Upper lobe of right lung (tissue), 1 donor: ENCODE results near the gene FHOD1. TPM values are rescaled to one million over a fixed set of nuclear protein-coding genes. Genes with fewer than 3 reads are reported as not detected.

Source experiments
- ATAC-seq: fragments of 200-7000 bp; cut with Tn5 transposase; one replicate; pipeline ENCODE4 v1.9.1; 2020; ENCODE audit warnings: mild to moderate bottlenecking, moderate library complexity
- DNase-seq: peaks from one replicate; pipeline ENCODE4 v3.0.0-alpha.2; 2020
- H3K27ac ChIP-seq: fragments of 200-600 bp; one replicate; pipeline ENCODE4 v1.8.0; 2022
- H3K27me3 ChIP-seq: fragments of 200-600 bp; one replicate; pipeline ENCODE4 v1.8.0; 2022; ENCODE audit warnings: mild to moderate bottlenecking
- H3K36me3 ChIP-seq: fragments of 200-600 bp; one replicate; pipeline ENCODE4 v1.8.0; 2022
- H3K4me1 ChIP-seq: fragments of 200-600 bp; one replicate; pipeline ENCODE4 v1.8.0; 2022
- H3K4me3 ChIP-seq: fragments of 200-600 bp; one replicate; pipeline ENCODE4 v1.8.0; 2022; ENCODE audit warnings: mild to moderate bottlenecking
- H3K9me3 ChIP-seq: fragments of 200-600 bp; one replicate; pipeline ENCODE4 v1.8.0; 2022
- intact Hi-C: fragments of 100-400 bp; cut with DNase I; formaldehyde crosslinking; loops from one replicate; pipeline ENCODE4 v1.11.0; 2022
- total RNA-seq: library from RNA; stranded (reverse); fragmentation: NEBNext Ultra II Directional; extraction: Animal tissue kit (Norgen Biotek cat#: 25700); gene quantifications from one replicate; pipeline ENCODE4 v1.2.1, GENCODE V29; 2021
- TF ChIP-seq, protein P1 (sequence below): fragments of 200-600 bp; IDR thresholded peaks from one replicate; pipeline ENCODE4 v1.8.0; 2022; ENCODE audit warnings: antibody characterized with exemption
- donor health status: DM: no; HTN: yes; CAD: no; lungs with severe emphysema.

Gene FHOD1
- total RNA-seq, 1 donor from 2014 or later: 94.9 TPM

DNA sequence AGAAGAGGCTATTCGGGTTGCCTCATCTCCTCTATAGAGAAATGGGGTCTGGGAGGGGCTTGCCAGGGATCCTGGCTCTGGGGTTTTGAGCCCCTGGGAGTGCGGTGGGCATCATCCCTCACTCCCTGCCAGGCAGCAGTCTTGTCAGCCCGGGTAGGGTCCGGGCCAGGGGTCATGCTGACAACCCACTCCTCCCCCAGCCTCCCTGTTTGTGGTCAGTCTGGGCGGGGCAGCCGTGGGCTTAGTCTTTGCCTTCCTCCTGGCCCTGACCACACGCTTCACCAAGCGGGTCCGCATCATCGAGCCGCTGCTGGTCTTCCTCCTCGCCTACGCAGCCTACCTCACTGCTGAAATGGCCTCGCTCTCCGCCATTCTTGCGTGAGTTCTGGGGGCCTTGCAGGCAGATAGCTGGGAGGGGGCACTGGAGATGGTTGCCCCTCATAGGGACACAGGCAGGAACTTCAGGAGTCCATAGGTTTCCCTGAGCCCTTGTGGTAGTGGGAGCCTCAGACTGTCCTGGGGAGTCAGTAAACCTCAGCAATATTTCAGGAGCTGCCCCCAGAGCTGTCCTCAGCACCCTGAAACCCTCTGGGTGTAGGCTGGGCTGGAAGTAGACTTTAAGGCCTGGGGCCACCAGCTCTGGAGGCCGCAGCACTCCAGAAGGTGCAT is 8.4 kb upstream of the FHOD1 start:
- DNase-seq: no peak
- Histone ChIP-seq H3K36me3 (no peaks in the 10 kb centered on the region), H3K27me3 (no peaks in the 10 kb centered on the region), H3K4me3 (no peak overlapping the region), H3K4me1 (no peaks in the 10 kb centered on the region), H3K9me3 (no peaks in the 10 kb centered on the region), H3K27ac (no peak overlapping the region)
- intact Hi-C loops: no loop called here
- TF ChIP-seq, protein P1, sequence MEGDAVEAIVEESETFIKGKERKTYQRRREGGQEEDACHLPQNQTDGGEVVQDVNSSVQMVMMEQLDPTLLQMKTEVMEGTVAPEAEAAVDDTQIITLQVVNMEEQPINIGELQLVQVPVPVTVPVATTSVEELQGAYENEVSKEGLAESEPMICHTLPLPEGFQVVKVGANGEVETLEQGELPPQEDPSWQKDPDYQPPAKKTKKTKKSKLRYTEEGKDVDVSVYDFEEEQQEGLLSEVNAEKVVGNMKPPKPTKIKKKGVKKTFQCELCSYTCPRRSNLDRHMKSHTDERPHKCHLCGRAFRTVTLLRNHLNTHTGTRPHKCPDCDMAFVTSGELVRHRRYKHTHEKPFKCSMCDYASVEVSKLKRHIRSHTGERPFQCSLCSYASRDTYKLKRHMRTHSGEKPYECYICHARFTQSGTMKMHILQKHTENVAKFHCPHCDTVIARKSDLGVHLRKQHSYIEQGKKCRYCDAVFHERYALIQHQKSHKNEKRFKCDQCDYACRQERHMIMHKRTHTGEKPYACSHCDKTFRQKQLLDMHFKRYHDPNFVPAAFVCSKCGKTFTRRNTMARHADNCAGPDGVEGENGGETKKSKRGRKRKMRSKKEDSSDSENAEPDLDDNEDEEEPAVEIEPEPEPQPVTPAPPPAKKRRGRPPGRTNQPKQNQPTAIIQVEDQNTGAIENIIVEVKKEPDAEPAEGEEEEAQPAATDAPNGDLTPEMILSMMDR: no peak
- ATAC-seq: no peak

DNA sequence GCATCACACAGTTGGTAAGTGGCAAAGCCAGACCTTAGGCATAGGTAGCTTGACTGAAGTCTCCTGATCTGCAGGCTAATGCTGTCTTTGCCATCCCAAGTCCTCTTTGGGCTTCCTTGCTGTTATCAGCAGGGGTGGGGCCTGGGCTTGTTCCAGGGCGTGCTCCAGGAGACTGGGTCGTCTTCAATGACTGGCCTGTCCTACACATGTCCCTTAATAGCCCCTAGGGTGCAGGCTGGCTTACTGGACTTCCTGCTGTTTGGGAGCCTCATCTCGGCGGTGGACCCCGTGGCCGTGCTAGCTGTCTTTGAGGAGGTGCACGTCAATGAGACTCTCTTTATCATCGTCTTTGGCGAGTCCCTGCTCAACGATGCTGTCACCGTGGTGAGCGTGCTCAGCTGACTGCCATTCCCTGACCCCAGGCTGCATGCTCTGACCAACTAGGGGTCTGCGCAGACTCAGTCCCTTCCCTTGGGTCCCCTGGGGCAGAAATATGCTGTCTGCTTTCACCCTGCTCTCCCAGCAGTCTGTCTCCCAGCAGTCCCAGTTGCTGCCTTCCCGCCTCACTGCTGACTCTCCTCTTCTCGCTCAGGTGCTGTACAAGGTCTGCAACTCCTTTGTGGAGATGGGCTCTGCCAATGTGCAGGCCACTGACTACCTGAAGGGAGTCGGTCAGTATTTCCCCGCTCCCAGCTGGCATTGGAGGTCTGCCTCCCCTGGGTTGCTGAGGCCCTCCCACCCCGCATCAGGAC is 7.7 kb upstream of the FHOD1 start:
- DNase-seq (no peak), ATAC-seq (no peak)
- no peaks in the 10 kb centered on the region for H3K9me3 ChIP-seq
- TF ChIP-seq, protein P1: no peak
- intact Hi-C loops: no loop called here
- no peaks in the 10 kb centered on the region for H3K4me1 ChIP-seq
- no peaks in the 10 kb centered on the region for H3K27me3 ChIP-seq
- H3K4me3 ChIP-seq: no peak overlapping the region
- no peaks in the 10 kb centered on the region for H3K36me3 ChIP-seq
- H3K27ac ChIP-seq: no peak overlapping the region

DNA sequence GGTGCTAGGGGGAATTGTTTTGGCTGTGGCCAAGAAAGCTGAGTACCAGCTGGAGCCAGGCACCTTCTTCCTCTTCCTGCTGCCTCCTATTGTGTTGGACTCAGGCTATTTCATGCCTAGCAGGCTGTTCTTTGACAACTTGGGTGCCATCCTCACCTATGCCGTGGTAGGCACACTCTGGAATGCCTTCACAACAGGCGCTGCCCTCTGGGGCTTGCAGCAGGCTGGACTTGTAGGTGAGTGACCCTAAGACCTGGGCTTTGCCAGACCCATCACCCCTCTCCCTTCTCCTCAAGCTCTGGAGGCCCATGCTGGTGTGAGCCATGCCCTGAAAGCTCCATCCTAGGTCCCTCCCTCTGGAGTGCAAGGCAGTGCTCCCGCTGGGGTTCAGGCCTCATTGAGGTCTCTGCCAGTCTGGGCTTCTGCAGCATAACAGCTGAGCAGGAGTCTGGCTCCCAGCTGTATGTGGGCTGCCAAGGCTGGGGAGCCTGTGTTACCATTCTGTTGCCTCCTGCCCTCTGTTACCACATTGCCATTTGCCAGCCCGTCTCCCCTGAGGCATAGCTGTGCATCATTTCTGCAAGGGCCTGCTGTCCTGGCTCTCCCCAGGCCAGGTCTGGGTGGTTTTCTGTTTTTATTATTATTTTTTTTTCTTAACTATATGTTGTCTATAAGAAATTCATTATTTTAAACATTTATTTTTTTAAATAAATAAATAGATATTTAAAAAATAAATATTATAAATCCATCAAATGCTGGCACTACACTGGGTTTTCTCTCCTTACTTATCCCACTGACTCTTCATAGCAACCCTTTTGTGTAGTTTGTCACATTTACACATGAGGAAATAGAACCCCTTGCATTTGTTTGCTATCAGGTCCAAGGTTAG is 5.6 kb upstream of the FHOD1 start:
- intact Hi-C loops: no loop called here
- no peak overlapping the region for H3K27ac ChIP-seq
- no peaks in the 10 kb centered on the region for H3K9me3 ChIP-seq
- H3K4me1 ChIP-seq: peaks cover 5% of the 10 kb centered on the region
- H3K27me3 ChIP-seq: no peaks in the 10 kb centered on the region
- DNase-seq (no peak), ATAC-seq (no peak)
- TF ChIP-seq, protein P1: no peak
- H3K4me3 ChIP-seq: no peak overlapping the region
- H3K36me3 ChIP-seq: no peaks in the 10 kb centered on the region

DNA sequence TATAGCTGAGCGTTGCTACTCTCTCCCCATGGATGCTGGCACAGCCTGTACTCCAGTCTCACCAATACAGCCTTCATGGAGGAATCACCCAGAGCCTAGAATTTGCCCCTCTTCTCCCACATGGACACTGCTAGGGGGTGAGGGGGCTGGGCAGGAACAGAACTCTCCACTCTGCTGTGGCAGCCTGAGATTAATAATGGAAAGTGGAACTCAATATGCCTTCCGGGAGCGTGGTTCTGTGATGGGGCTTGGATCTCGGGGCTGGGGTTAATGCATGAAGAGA is 2.7 kb upstream of the FHOD1 start:
- Histone ChIP-seq H3K9me3 (no peaks in the 10 kb centered on the region), H3K4me3 (no peak overlapping the region), H3K4me1 (peaks cover 19% of the 10 kb centered on the region), H3K27me3 (no peaks in the 10 kb centered on the region), H3K36me3 (no peaks in the 10 kb centered on the region), H3K27ac (no peak overlapping the region)
- intact Hi-C loops: no loop called here
- ATAC-seq (no peak), DNase-seq (no peak)
- TF ChIP-seq, protein P1: no peak

DNA sequence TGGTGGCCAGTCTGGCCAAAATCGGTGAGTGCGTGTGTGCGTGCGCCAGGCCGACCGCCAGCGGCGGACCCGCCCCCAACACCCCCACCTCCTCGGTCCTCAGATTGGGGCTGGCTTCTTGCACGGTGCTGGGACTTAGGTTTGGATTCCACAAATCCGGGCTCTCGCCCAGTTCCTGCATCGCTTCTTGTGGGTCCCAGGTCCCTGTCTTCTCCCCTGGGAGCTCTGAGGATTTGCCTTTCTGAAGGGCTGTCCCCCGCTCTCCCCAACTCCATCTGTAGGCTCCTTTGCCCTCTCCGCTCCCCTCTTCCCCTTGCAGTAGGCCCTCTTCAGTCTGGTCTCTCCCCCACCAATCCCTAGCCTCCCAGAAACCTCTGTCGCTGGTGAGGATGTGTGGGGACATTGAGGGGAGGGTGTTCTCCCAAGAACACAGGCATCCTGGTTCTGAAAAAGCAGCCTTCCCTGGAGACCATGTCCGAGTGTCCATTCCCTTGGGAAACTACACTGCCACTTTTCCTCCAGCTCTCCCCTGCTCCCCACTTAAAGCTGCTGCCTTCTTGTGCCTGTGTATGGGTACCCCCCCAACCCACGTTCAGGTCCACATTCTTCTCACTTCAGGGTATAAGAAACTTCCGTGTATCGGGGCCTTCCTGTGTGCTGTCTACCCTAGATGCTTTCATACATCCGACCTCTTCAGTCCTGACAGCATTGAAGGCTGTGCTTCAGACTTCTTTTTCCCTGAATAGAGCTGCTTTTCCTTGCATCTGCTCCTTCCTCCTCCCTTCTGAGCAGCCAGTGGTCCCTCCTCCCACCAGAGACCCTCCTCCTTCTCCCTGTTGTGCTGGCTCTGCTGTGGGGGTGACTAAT is 2.1 kb upstream of the FHOD1 start:
- peaks cover 25% of the 10 kb centered on the region for H3K4me1 ChIP-seq
- DNase-seq: no peak
- ATAC-seq: no peak
- H3K27ac ChIP-seq: no peak overlapping the region
- no peaks in the 10 kb centered on the region for H3K36me3 ChIP-seq
- no peaks in the 10 kb centered on the region for H3K27me3 ChIP-seq
- H3K4me3 ChIP-seq: peak overlapping the region; percentile 70
- intact Hi-C loops: no loop called here
- TF ChIP-seq, protein P1: peak; percentile 1
- H3K9me3 ChIP-seq: no peaks in the 10 kb centered on the region
